ENCODE results near the gene GSKIP.

The GSKIP gene

DNA sequence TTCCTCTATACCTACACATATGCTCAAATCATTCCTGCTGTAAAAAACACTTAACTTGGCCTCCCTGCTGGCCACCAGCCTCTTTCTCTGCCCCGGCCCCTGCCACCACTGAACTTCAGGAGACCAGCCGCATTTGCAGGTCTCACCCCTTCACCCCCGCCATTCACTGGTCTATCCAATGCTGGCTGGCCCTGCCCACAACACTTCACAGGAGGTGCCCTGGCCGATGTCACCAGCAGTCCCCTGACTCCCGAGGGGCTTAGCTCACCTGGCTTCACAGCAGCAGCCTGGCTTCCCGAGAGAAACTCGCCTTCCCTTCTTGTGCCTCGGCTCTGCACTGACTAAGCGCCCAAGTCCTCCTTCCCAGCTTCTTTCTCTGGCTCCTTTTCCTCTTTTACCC is 36.1 kb downstream of the GSKIP start:
- Histone ChIP-seq H3K27ac (no peak overlapping the region), H3K36me3 (replicated peaks) (no peaks in the 10 kb centered on the region), H3K27me3 (replicated peaks) (no peaks in the 10 kb centered on the region), H3K4me3 (ENCODE audit: low read depth, low read length) (no peak overlapping the region)
- in situ Hi-C loops (cut with HindIII; ENCODE audit: low pct_ligation_motif_present, low sequenced_read_pairs): no loop called here
- TF ChIP-seq, protein P1, sequence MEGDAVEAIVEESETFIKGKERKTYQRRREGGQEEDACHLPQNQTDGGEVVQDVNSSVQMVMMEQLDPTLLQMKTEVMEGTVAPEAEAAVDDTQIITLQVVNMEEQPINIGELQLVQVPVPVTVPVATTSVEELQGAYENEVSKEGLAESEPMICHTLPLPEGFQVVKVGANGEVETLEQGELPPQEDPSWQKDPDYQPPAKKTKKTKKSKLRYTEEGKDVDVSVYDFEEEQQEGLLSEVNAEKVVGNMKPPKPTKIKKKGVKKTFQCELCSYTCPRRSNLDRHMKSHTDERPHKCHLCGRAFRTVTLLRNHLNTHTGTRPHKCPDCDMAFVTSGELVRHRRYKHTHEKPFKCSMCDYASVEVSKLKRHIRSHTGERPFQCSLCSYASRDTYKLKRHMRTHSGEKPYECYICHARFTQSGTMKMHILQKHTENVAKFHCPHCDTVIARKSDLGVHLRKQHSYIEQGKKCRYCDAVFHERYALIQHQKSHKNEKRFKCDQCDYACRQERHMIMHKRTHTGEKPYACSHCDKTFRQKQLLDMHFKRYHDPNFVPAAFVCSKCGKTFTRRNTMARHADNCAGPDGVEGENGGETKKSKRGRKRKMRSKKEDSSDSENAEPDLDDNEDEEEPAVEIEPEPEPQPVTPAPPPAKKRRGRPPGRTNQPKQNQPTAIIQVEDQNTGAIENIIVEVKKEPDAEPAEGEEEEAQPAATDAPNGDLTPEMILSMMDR (IDR thresholded peaks at IDR 0.05; ENCODE audit: low read depth, low read length, missing control alignments): no peak
- DNase-seq: no peak

DNA sequence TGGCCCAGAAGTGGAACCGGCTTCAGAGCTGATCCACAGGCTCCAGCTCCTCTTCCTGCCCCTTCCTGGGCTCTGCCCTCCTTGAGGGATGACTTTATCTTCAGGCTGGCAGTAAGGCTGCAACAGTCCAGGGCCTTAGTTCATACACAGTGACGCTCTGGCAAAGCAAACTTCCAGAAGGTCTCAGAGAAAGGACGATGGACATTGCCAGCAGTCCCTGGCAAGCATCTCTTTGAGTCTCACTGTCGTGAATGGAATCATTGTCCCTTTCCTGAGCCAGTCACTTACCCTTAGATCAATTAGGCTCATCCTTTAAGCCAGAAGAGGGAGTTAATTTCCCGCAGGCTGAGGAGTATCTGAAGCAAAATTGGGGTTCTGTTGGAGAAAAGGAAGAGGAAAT is 37.2 kb downstream of the GSKIP start:
- TF ChIP-seq, protein P1 (IDR thresholded peaks at IDR 0.05; ENCODE audit: low read depth, low read length, missing control alignments): no peak
- in situ Hi-C loops (cut with HindIII; ENCODE audit: low pct_ligation_motif_present, low sequenced_read_pairs): no loop called here
- H3K36me3 ChIP-seq (replicated peaks): no peaks in the 10 kb centered on the region
- H3K27ac ChIP-seq: no peak overlapping the region
- H3K4me3 ChIP-seq (ENCODE audit: low read depth, low read length): no peak overlapping the region
- H3K27me3 ChIP-seq (replicated peaks): no peaks in the 10 kb centered on the region
- DNase-seq: no peak

DNA sequence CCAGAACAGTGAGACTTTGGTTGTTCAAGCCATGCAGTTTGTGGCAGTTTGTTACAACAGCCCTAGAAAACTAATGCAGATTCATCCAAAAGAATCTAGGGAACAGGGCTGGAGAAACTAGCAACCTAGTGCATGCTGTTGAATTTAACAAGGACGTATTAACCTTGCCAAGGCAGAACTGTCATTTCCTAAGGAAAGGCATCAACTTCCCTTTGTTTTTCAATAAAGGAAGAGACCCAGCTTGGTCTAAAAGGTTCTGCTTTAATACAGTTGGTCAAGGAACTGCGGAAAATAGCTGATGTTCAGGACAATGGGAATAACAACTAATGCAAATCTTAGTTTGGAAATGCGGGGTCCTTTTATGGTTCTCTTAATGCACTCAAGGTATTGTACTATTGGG is 40.1 kb downstream of the GSKIP start:
- Histone ChIP-seq H3K36me3 (replicated peaks) (no peaks in the 10 kb centered on the region), H3K4me3 (ENCODE audit: low read depth, low read length) (no peak overlapping the region), H3K27ac (no peak overlapping the region), H3K27me3 (replicated peaks) (no peaks in the 10 kb centered on the region)
- in situ Hi-C loops (cut with HindIII; ENCODE audit: low pct_ligation_motif_present, low sequenced_read_pairs): no loop called here
- DNase-seq: no peak
- TF ChIP-seq, protein P1 (IDR thresholded peaks at IDR 0.05; ENCODE audit: low read depth, low read length, missing control alignments): no peak

DNA sequence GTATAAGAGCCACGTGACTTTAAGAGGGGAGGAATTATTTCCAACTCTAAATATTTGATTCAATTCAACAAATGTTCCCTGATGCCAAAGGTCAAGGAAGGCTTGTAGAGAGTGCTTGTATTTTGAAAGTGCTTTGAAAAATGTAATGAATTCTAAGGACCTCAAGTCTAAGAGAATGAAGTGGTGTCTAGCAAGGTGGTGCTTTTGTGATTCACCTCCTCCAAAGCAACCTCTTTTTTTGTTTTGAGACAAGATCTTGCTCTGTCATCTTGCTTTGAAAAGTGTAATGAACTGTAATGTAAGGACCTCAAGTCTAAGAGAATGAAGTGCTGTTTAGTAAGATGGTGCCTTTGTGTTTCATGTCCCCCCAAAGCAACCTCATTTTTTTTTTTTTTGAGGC is 42.4 kb downstream of the GSKIP start:
- H3K27ac ChIP-seq: no peak overlapping the region
- DNase-seq: no peak
- H3K27me3 ChIP-seq (replicated peaks): no peaks in the 10 kb centered on the region
- TF ChIP-seq, protein P1 (IDR thresholded peaks at IDR 0.05; ENCODE audit: low read depth, low read length, missing control alignments): no peak
- no peaks in the 10 kb centered on the region for H3K36me3 ChIP-seq (replicated peaks)
- in situ Hi-C loops (cut with HindIII; ENCODE audit: low pct_ligation_motif_present, low sequenced_read_pairs): no loop called here
- no peak overlapping the region for H3K4me3 ChIP-seq (ENCODE audit: low read depth, low read length)

DNA sequence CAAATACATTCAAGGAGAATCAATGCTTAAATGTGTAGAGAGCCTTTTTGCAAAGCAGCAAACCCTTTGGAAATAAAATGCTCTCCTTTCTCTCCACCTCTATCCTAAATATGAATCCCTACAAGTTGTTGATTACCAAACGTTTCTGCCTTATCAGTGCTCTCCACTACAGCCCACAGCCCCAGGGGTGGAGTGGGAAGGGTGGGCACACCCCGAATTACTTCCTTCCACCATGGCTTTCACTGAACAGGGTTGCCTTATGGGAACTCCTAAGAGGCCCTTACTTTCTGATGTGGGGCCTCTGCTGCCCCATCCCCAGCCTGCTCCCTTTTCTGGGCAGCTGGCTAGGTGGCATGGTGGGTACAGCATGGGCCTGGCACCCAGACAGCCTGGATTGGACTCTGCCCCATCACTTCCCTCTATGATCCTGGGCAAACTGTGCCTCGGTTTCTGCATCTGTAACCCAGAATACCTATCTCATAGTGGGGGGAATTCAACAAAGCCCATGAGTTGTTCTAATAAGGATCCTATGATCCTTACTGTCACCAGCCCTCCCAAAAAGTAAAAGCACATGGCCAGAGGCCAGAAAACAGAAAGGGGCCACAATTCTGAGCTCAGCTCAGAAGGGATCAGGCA is 44.7 kb downstream of the GSKIP start:
- Histone ChIP-seq H3K4me3 (ENCODE audit: low read depth, low read length) (no peak overlapping the region), H3K27me3 (replicated peaks) (no peaks in the 10 kb centered on the region), H3K27ac (no peak overlapping the region), H3K36me3 (replicated peaks) (no peaks in the 10 kb centered on the region)
- in situ Hi-C loops (cut with HindIII; ENCODE audit: low pct_ligation_motif_present, low sequenced_read_pairs): no loop called here
- TF ChIP-seq, protein P1 (IDR thresholded peaks at IDR 0.05; ENCODE audit: low read depth, low read length, missing control alignments): no peak
- no peak for DNase-seq

DNA sequence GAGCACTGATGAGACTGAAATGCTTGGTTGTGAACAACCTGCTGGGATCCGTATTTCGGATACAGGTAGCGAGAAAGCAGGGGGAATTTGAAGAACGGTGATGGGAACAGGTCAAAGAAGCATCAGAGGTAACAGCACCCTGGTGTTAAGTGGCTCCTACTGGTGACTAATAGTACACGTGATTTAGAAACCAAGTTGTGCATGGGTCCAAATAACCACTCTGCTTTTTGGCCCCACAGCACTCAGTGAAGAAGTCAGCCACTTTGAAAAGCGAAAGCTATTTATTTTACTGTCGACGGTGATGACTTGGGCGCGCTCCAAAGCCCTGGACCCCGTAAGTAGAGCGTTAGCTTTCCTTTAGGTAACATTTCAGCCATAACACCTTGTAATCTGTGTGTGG is 45.3 kb downstream of the GSKIP start:
- DNase-seq: no peak
- H3K27ac ChIP-seq: no peak overlapping the region
- in situ Hi-C loops (cut with HindIII; ENCODE audit: low pct_ligation_motif_present, low sequenced_read_pairs): no loop called here
- H3K36me3 ChIP-seq (replicated peaks): no peaks in the 10 kb centered on the region
- no peak overlapping the region for H3K4me3 ChIP-seq (ENCODE audit: low read depth, low read length)
- no peaks in the 10 kb centered on the region for H3K27me3 ChIP-seq (replicated peaks)
- TF ChIP-seq, protein P1 (IDR thresholded peaks at IDR 0.05; ENCODE audit: low read depth, low read length, missing control alignments): no peak
